HG03196 (cell line): ENCODE results near the gene KNDC1.
"Not testable (repeated sequence)": the region's sequence is repeated elsewhere in the genome, so short reads cannot be mapped to it uniquely, and the experiment has no call there.

Experiments
- ATAC-seq: cut with Tn5 transposase; IDR thresholded peaks from one replicate; pipeline ENCODE4 v1.9.1; 2021; ENCODE audit not compliant: unreplicated experiment

Gene KNDC1, protein sequence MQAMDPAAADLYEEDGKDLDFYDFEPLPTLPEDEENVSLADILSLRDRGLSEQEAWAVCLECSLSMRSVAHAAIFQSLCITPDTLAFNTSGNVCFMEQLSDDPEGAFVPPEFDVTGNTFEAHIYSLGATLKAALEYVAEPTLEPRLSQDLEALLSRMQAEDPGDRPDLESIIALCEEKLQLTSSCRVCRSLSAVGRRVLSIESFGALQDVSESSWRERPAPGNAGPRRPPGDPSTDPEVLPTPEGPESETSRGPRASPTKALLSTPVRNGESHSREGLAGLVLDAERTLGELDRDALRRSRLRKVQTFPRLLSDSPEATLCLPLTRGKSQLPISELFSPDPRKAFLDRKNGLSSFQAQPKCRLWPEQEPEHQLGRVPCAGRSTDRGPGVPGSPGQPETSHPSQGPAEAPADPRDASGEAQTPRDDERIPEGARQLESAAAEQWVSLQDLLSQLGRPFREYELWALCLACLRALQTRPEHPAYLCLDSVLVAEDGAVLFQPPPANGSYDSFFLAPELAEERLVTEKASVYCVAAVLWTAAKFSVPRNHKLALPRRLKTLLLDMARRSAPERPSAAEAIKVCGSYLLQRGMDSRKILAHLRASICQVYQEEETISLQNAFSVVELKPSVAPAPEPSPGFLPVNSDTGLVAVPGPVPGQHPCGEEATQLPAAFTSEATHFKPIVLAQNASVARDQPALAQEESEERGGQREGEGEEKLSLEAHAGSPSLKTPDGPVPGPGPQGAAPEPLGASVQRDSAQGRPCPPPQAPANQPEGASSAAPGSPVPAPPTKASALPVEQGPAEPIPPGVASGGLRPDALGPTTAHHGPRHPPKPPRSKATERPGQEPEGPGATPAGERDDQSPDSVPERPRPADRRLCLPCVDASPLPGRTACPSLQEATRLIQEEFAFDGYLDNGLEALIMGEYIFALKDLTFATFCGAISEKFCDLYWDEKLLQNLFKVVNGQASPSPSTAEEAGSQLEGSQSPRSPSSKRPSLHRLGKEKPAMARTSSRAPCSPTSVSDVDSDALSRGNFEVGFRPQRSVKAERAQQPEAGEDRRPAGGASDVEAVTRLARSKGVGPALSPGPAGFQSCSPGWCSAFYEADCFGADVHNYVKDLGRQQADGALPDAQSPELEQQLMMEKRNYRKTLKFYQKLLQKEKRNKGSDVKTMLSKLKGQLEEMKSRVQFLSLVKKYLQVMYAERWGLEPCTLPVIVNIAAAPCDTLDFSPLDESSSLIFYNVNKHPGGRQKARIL (N-terminal part only)

DNA sequence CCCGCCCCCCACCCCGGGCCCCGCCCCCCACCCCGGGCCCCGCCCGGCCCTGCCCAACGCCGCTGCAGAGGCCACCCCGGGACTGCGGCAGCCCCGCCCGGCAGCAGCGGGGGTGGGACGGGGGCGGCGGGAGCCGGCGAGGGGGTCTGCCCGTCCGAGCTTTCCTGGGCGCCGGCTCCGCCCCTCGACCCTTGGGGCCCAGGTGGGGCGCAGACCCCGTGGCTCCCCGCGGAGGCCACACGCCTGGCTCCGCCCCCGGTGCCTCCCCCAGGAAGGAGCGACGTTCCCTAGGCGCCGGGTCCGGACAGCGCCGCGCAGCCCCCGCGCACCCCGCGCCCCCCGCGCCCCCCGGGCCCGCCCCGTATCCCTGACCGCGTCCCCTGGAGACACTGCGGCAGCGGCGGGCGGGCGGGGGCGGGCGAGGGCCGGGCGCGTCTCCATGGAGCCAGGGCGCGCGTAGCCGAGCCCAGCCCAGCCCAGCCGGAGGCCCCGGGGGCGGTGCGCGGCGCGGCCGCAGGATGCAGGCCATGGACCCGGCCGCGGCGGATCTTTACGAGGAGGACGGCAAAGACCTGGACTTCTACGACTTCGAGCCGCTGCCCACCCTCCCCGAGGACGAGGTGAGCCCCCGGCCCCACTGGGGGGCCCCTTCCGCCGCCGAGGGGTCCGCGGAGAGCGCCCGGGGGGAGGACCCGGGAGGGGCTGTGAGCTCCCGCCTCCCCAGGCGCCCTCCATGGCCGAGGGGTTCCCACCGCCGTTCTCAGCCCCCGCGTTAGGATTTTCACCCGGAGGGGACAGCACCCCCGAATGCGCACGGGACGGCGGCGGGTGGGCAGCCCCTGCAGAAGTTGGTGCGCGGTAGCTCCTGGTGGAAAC, at the start of gene KNDC1:
Gene KNDC1 (plus strand): TSS at position 270 of the 876 bp plus-strand sequence. CDS start 249 bp downstream, at position 519.
- ATAC-seq, result no peak

DNA sequence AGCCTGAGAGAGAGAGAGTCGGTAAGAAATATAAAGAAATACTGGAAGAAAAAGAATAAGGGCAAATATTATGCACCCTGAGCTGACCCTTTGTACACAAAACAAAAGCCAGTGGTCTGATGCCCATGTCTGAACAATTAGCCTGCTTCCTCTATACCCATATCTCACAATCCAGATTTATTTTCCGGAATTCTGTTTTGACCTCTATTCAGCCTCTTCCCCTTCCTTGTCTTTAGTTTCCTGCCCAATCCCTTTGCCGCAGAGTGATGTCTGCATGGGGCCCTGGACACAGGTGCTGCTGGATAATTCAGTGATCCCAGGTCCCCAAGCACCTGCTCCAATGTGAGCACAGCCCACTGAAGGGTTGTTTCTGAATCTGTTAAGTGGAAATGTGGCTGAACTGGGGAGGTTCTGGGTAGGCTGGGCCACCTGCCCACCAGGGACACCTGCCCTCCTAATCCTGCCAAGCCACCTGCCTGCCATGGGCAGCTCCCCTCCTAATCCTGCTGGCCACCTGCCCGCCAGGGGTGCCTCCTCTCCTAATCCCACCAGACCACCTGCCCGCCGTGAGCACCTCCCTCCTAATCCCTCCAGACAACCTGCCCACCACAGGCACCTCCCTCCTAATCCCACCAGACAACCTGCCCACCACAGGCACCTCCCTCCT, 49.3 kb upstream of the KNDC1 start:
- no peak for ATAC-seq

DNA sequence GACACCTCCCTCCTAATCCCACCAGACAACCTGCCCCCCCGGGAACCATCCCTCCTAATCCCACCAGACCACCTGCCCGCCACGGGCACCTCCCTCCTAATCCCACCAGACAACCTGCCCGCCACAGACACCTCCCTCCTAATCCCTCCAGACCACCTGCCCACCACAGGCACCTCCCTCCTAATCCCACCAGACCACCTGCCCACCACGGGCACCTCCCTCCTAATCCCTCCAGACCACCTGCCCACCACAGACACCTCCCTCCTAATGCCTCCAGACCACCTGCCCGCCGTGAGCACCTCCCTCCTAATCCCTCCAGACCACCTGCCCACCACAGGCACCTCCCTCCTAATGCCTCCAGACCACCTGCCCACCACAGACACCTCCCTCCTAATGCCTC, 48.4 kb upstream of the KNDC1 start:
- not testable (repeated sequence) for ATAC-seq

DNA sequence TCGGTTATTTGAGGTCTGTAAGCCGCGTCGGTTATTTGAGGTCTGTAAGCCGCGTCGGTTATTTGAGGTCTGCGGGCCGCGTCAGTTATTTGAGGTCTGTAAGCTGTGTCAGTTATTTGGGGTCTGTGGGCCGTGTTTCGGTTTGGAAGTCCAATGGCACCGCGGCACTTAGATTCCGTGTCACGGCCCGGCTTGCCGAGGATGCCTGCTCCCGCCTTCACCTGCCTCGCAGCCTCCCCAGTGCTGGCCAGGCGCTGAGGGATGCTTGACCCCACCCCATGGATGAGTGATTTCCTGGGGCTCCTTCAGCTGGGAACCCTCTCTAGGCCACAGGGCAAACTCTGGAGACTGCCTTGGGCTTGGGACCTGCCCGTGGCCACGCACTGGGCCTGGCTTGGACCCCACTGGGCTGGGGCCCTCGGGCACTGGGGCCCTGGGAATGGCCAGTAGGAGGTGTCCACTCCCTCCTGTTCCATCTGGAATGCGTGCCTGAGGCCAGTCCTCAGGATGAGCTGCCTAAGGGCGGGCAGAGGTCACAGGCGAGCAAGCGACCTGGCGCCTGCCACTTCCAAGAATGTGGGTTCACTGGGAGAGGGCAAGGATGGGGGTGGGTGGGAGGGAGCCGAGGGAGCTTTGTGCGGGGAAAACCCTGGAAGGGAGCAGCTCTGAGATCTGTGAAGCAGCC, 46.7 kb upstream of the KNDC1 start:
- ATAC-seq, result no peak

DNA sequence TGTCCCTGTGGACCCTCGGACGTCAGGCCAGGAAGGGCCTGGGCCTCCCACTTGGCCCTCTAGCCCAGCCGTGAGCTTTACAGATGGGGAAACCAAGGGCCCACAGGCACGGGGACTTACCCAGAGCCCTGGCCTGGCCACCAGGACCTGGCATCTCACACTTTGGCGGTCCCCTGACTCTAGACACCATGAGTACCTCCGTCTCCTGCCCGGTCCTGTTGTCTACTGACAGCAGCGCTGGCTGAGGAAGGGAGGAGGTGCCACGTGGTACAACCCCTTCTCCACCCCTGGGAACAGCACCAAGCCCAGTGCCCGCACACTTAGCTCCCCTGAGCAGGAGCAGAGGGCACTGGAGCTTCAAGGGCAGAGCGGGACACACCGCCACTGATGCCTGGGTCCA, 46.2 kb upstream of the KNDC1 start:
- ATAC-seq, result no peak

DNA sequence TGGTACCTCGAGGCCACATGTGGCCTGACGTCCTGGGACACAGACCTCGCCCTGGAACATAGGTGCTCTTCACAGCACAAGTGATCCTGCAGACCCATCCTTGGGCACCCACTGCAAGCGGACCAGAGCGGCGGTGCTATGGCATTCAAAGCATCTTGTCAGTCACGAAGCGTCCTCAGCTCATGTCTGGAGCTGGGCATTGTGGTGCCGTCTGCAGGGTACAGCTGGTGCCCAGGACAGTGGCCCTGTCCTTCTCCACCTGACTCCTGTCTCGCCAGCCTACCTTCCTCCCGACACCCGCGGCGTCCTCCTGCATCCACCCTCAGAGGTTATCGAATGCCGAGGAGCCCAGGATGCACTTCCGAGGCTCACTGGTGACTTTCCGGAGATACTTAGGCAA, 45.8 kb upstream of the KNDC1 start:
- no peak for ATAC-seq

DNA sequence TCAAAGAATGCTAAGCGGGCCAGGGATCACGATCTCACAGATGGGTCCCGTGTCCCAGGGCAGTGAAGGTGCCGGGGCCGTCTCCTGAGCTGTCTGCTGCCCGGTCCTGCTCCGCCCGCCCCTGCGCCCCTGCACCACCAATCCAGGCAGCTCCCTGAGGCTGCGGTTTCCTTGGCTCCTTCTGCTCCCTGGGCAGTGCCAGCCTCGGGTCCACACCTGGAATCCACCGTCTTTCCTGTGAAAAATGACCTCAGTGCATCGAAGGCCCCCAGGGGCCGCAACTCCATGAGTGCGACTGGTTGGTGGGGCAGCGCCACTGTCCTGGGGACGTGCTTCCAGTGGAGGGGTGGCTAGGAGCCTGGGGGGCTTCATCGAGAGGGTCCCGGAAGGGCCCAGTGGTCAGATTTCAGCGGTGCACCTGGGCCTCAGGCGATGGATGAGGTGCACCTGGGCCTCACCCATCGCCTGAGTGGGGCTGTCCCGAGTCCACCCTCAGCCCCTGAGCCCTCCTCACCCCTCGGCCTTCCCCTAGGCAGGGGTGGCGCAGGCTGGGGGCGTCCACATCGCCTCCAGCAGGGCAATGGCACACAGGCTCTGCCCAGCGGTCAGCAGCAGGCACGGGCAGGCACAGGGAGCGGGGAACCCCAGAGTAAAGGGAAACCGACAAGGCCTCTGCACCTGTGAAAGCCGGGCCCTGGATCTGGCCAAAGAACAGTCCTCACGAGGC, 45.1 kb upstream of the KNDC1 start:
- no peak for ATAC-seq

DNA sequence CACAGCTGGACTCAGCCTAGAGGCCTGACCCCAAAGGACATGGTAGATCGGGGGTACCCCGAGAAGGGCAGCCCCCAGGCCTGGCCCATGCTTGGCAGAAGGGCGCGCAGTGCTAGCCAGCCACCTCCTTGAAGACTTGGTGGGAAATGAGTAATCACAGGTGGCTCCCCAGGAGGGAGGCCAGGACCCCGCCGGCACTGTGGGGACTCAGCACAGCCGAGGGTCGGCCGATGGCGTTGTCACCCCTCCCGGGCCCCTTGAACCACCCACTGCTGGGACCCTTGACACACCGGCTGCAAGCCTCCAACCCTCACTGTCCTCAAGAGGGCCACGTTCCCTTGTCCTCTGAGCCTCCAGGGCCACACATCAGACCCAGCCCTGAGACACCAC, 44.6 kb upstream of the KNDC1 start:
- no peak for ATAC-seq

DNA sequence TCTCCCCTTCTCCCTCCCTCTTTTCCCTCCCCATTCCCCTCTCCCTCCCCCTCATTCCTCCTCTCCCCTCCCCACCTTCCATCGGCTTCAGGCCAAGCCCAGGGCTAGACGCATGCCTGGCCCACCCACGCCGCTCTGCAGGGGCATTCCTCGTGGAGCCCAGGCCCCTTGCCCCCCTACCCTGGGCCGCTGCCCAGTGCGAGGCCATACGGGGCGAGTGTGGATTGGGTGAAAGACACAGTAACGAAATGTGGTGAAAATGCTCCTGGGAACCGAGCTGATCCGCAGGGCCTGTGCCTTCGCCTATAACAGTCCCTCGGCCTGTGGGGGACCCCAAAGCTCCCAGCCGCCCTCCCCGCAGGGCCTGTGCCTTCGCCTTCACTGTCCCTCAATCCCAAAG, 44.0 kb upstream of the KNDC1 start:
- ATAC-seq, result no peak

DNA sequence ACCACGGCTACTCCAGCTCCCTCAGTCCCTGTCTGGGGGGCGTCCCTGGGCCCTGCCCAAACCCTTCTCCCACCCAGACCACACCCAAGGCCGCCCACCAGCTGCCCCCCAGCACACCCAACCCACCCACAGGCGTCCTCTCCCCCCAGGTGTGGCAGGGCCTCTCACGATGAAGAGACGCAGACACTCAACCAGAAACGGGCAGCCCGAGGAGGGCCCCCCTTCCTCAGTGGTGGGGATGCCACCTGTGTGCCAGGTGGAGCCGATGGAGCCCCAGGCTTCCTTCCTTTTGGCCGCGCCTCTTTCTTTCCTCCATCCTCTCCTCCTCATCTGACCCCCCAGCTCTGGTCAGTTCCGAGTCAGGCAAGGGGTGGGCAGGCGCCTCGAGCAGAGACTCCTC, 43.6 kb upstream of the KNDC1 start:
- no peak for ATAC-seq

DNA sequence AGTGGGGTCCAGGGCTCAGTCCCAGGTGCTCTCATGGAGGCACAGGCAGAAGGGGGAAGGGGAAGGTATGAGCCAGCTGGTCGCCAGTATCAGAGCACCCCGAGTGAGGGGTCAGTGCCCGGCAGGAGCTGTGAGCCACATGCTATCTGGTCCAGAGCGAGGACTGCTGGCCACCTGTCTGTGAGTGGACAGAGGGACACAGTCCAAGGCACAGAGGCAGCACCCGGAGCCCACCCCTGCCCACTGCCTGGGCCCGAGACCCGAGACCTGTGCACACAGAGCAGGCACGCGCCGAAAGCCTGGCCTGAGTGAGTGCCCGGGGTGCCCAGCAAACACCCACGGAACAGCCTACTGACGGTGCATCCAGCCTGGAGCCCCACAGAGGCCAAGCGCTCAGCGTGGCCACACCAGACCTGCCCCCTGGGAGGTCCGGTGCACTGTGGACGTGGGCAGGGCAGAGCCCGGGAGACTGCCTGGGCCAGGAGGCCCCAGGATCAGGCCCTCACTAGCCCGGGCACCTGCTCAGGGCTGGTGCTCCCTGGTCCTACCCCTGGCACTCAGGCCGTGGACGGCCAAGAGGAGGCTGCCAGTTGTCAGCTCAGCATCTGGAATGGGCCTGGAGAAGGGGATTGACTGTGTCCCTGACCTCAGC, 42.9 kb upstream of the KNDC1 start:
- ATAC-seq, result no peak

DNA sequence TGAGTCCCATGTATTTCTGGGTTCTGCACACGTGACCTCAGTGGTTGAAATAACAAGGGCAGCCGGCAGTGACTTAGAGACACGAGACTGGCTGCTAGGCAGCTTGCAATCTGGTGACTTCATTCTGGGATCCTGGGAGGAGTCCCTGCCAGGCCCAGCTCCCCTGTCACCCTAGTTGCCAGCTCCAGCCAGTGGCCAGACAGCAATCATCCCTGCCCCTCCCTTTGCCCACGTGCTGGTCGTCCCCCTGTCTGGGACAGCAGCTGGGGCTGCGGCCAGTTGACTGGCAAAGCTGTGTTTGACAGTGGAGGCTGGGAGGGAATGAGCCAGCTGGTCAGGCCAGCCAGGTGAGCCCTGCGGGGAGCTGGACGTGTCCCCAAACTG, 42.3 kb upstream of the KNDC1 start:
- ATAC-seq, result no peak

DNA sequence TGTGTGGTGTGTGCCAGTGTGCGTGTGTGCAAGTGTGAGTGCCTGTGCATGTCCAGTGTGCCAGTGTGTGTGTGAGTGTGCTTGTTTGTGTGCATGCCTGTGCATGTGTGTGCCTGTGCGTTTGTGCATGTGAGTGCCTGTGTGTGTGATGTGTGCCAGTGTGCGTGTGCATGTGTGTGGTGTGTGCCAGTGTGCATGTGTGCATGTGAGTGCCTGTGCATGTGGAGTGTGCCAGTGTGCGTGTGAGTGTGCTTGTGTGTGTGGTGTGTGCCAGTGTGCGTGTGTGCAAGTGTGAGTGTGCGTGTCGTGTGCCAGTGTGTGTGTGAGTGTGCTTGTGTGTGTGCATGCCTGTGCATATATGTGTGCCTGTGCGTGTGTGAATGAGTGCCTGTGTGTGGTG, 38.5 kb upstream of the KNDC1 start:
- no peak for ATAC-seq

DNA sequence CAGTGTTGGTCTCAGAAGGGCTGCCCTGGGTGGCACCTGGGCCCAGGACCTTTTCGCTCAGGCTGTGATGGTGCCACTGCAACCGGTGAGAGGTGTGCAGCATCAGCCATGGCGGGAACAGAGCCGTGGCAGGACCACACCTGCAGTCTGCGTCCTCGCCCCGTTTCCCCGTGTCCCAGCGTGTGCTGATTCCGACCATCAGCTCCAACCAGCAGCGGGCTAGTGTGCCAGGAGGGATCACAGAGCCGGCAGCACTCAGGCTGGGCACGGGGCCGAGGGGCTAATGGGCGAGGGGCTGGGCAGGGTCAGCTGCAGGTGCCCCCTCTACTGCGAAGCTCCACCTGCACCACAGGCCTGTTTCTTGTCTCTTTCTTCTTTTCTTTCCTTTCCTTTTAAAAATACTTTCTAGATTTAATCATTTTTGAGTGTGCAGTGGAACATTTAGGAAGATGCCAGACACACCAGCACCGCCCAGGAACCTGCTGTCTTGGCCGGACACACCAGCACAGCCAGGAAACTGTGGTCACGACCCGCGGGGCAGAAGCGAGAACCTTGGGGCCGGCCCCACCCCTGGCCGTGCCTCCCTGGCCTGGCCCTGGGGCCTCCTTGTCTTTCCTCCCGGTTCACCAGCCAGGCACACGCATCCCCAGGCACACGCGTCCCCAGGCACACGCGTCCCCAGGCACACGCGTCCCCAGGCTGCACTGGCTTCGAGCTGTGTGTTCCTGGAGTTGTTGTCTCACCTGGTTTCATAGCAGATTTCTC, 37.7 kb upstream of the KNDC1 start:
- ATAC-seq, result no peak

DNA sequence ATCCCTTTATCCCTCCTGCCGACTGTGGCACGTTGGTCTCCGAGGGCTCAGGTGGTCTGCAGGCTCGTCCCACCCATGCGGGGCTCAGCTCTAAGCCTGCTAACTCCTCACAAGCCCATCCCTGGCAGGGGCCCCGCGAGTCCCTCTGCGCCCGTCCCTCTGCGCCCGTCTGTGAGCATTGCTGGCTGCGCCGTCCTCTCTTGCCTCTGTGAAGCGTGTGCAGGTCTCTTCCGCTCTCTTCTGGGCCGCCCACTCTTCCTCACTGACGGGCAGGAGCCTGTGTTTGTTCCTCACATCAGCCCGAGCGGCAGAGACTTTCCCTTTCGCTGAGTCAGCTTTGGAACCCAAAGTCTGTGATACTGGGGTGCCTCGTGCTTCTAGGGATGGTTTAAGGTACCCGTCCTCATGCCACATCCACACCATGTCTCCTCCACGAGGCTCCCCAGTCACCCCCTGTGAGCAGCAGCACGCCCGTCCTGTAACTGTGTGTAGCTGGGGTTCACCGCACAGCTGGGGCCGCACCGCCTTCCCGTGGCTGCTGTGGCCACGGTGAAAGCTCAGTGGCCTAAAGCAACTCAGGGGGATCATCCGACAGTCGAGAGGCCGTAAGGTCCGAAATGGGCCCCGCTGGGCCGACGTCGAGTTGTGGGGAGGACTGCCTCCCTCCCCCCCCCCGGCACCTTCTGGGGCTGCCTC, 36.8 kb upstream of the KNDC1 start:
- no peak for ATAC-seq

DNA sequence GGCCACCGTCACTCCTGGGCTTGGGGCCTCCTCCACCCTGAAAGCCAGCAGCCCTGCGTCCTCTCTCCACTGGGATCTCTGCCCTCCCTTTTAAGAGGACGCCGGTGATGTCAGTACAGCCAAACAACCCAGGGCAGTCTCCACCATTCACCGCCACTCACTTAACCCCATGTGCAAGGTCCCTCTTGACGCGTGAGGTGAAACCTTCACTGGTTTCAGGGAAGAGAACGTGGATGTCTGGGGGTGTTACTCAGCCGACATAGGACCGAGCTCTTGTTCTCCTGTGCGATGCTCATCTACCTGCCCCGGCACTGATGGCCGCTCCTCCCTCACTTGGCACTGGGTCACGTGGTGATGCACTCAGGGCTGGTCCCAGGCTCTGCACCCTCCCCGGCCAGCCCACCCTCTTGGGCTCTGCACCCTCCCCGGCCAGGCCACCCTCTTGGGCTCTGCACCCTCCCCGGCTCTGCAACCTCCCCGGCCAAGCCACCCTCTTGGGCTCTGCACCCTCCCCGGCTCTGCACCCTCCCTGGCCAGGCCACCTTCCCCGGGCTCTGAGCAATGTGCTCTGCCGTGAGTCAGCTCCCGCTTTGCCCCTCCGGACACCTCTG, 36.2 kb upstream of the KNDC1 start:
- ATAC-seq, result no peak
